WTC11 (cell line): ENCODE data around the gene PCIF1. TPM values are rescaled to one million over a fixed set of nuclear protein-coding genes. Genes with fewer than 3 reads are reported as not detected.

Experiments used
- ATAC-seq: fragments of 200-7000 bp; cut with Tn5 transposase; 2 replicates; pipeline ENCODE4 v1.10.0; 2021; ENCODE audit warnings: mild to moderate bottlenecking, moderate library complexity
- CTCF ChIA-PET: fragments of 300-600 bp; sonication (Branson Sonifier 250); formaldehyde crosslinking; loops from one replicate; lab custom pipeline; 2021; ENCODE audit warnings: antibody characterized with exemption; lab: Charles Lee
- POLR2A ChIA-PET: fragments of 350-600 bp; sonication (Branson Sonifier 250); formaldehyde crosslinking; loops from one replicate; lab custom pipeline; 2021; ENCODE audit warnings: antibody characterized with exemption; lab: Charles Lee
- DNase-seq: peaks from one replicate; pipeline ENCODE4 v3.0.0; 2021; ENCODE audit warnings: low spot score
- H3K27ac Mint-ChIP-seq: 2 replicates; pipeline ENCODE4 v1.8.0; 2021; ENCODE audit warnings: mixed read lengths
- H3K27me3 Mint-ChIP-seq: 2 replicates; pipeline ENCODE4 v1.8.0; 2021; ENCODE audit warnings: low read depth, mild to moderate bottlenecking, moderate library complexity, mixed read lengths
- H3K36me3 Mint-ChIP-seq: 2 replicates; pipeline ENCODE4 v1.8.0; 2021; ENCODE audit warnings: mixed read lengths
- H3K4me1 Mint-ChIP-seq: 2 replicates; pipeline ENCODE4 v1.8.0; 2022; ENCODE audit warnings: mixed read lengths
- H3K4me3 Mint-ChIP-seq: 2 replicates; pipeline ENCODE4 v1.8.0; 2021; ENCODE audit warnings: mild to moderate bottlenecking, moderate library complexity, mixed read lengths
- H3K9me3 Mint-ChIP-seq: 2 replicates; pipeline ENCODE4 v1.8.0; 2021; ENCODE audit warnings: mixed read lengths
- ATF1 ChIP-seq: sonication (generic); formaldehyde crosslinking; IDR thresholded peaks from 2 replicates; pipeline ENCODE4 v1.8.1; 2023; ENCODE audit warnings: mild to moderate bottlenecking, moderate library complexity, missing genetic modification reagents
- ELF4 ChIP-seq: sonication (generic); formaldehyde crosslinking; IDR thresholded peaks from 2 replicates; pipeline ENCODE4 v1.8.1; 2022; ENCODE audit warnings: low read depth, mild to moderate bottlenecking, moderate library complexity, missing genetic modification reagents
- ETV6 ChIP-seq: sonication (generic); formaldehyde crosslinking; IDR thresholded peaks from 2 replicates; pipeline ENCODE4 v1.8.1; 2022; ENCODE audit warnings: mild to moderate bottlenecking, missing genetic modification reagents
- FOXP1 ChIP-seq: sonication (generic); formaldehyde crosslinking; IDR thresholded peaks from 2 replicates; pipeline ENCODE4 v1.8.0; 2022; ENCODE audit warnings: missing genetic modification reagents, mild to moderate bottlenecking, moderate library complexity, borderline replicate concordance
- GABPB1 ChIP-seq: sonication (generic); formaldehyde crosslinking; IDR thresholded peaks from 2 replicates; pipeline ENCODE4 v1.8.1; 2023; ENCODE audit warnings: mild to moderate bottlenecking, missing genetic modification reagents
- IRF2 ChIP-seq: sonication (generic); formaldehyde crosslinking; IDR thresholded peaks from 2 replicates; pipeline ENCODE4 v1.8.0; 2022; ENCODE audit warnings: low read depth, missing genetic modification reagents, borderline replicate concordance
- MYBL2 ChIP-seq: sonication (generic); formaldehyde crosslinking; IDR thresholded peaks from 2 replicates; pipeline ENCODE4 v1.8.1; 2023; ENCODE audit warnings: mild to moderate bottlenecking, moderate library complexity, missing genetic modification reagents
- NFE2L1 ChIP-seq: sonication (generic); formaldehyde crosslinking; IDR thresholded peaks from 2 replicates; pipeline ENCODE4 v1.8.1; 2023; ENCODE audit warnings: missing genetic modification reagents
- RORB ChIP-seq: fragments of 250-450 bp; sonication (Bioruptor Pico); IDR thresholded peaks from 2 replicates; pipeline ENCODE4 v1.9.0; 2021; ENCODE audit warnings: mild to moderate bottlenecking
- SMAD4 ChIP-seq: sonication (generic); formaldehyde crosslinking; IDR thresholded peaks from 2 replicates; pipeline ENCODE4 v1.8.0; 2022; ENCODE audit warnings: mild to moderate bottlenecking, missing genetic modification reagents
- ZBTB21 ChIP-seq: sonication (generic); formaldehyde crosslinking; IDR thresholded peaks from 2 replicates; pipeline ENCODE4 v1.8.1; 2023; ENCODE audit warnings: mild to moderate bottlenecking, missing genetic modification reagents, borderline replicate concordance
- ZNF423 ChIP-seq: fragments of 250-450 bp; sonication (Bioruptor Pico); IDR thresholded peaks from 2 replicates; pipeline ENCODE4 v2.1.2; 2022; ENCODE audit warnings: mild to moderate bottlenecking, moderate library complexity
- total RNA-seq: library from RNA; stranded (reverse); gene quantifications from 3 replicates; pipeline ENCODE4 v1.2.3, GENCODE V29; 2021
- TF ChIP-seq, protein P1 (sequence below): fragments of 250-450 bp; sonication (Bioruptor Pico); IDR thresholded peaks from 2 replicates; pipeline ENCODE4 v1.8.0; 2021; ENCODE audit warnings: mild to moderate bottlenecking
- TF ChIP-seq, protein P2 (sequence below): sonication (generic); formaldehyde crosslinking; IDR thresholded peaks from 2 replicates; pipeline ENCODE4 v1.8.0; 2022; ENCODE audit warnings: mild to moderate bottlenecking, missing genetic modification reagents
- TF ChIP-seq, protein P3 (sequence below): sonication (generic); formaldehyde crosslinking; IDR thresholded peaks from 2 replicates; pipeline ENCODE4 v1.8.0; 2023; ENCODE audit warnings: mild to moderate bottlenecking, missing genetic modification reagents
- TF ChIP-seq, protein P4 (sequence below): sonication (generic); formaldehyde crosslinking; IDR thresholded peaks from 2 replicates; pipeline ENCODE4 v1.8.1; 2022; ENCODE audit warnings: mild to moderate bottlenecking, missing genetic modification reagents, moderate library complexity, borderline replicate concordance
- TF ChIP-seq, protein P5 (sequence below): sonication (generic); formaldehyde crosslinking; IDR thresholded peaks from 2 replicates; pipeline ENCODE4 v1.8.1; 2023; ENCODE audit warnings: mild to moderate bottlenecking, missing genetic modification reagents
- TF ChIP-seq, protein P6 (sequence below): fragments of 250-450 bp; sonication (Bioruptor Pico); IDR thresholded peaks from 2 replicates; pipeline ENCODE4 v1.9.0; 2021; ENCODE audit warnings: mild to moderate bottlenecking
- TF ChIP-seq, protein P7 (sequence below): sonication (generic); formaldehyde crosslinking; IDR thresholded peaks from 2 replicates; pipeline ENCODE4 v1.8.1; 2023; ENCODE audit warnings: mild to moderate bottlenecking, missing genetic modification reagents, moderate library complexity
- TF ChIP-seq, protein P8 (sequence below): sonication (generic); formaldehyde crosslinking; IDR thresholded peaks from 2 replicates; pipeline ENCODE4 v1.8.0; 2022; ENCODE audit warnings: mild to moderate bottlenecking, missing genetic modification reagents
- TF ChIP-seq, protein P9 (sequence below): fragments of 250-450 bp; sonication (Bioruptor Pico); IDR thresholded peaks from 2 replicates; pipeline ENCODE4 v2.1.2; 2022; ENCODE audit warnings: mild to moderate bottlenecking, moderate library complexity
- TF ChIP-seq, protein P10 (sequence below): sonication (generic); formaldehyde crosslinking; conservative IDR thresholded peaks from 2 replicates; pipeline ENCODE4 v1.8.1; 2022; ENCODE audit warnings: mild to moderate bottlenecking, missing genetic modification reagents

The PCIF1 gene
- total RNA-seq, 1 experiment from 2014 or later = 42.2 TPM

DNA sequence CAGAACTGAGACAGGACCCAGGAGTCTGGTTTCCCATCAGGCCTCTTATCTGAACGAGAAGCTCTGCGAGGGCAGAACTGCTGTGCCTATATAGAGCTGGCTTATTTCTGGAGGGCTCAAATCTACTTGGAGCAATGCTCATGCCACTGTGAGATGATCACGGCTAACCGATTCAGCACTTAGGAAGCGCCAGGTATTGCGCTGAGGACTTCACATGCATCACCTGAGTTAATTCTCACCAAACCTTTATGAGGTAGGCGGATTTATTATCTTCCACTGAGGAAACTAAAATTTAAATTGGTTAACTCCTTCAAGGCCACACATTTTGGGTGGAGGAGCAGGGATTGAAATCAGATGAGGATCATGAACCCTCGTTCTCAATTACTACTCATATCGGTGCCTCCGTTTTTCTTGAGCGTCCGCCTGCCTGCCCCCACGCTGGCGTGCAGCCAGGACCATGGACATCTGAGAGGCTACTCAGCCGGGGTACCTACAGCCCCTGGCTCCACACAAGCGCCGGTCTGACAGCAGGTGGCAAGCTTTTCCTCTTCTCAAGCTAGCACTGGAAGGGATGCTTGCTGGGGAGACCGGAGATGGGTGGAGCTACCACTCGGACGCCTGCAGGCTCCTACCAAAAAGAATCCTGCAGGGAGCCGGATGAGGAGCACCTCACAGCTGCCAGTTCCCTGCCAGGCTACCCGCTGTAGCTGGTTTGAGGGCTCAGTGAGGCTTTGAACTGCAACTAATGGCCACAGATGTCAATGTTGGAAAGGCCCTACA is 1.0 kb upstream of the PCIF1 start:
- peak overlapping the region; percentile 100 for H3K27ac Mint-ChIP-seq
- H3K4me3 Mint-ChIP-seq = peak overlapping the region; percentile 96
- no peaks in the 10 kb centered on the region for H3K9me3 Mint-ChIP-seq
- CTCF ChIA-PET = interaction anchor here (0.6 to 2.7 kb wide), 22 partner anchors 10 to 570 kb away, joined by 3 to 21 read pairs (median 4); partner anchors contain the start of genes CTSA, NEURL2, PLTP and SYS1
- peaks cover 38% of the 10 kb centered on the region for H3K4me1 Mint-ChIP-seq
- peaks cover 14% of the 10 kb centered on the region for H3K36me3 Mint-ChIP-seq
- DNase-seq = peak; percentile 86
- POLR2A ChIA-PET = interaction anchor here (0.7 to 3.4 kb wide), 17 partner anchors 8 to 134 kb away, joined by 3 to 43 read pairs (median 4); partner anchors contain the start of genes CTSA, NEURL2, PLTP and SNX21
- peak; percentile 66 for ATAC-seq
- no peaks in the 10 kb centered on the region for H3K27me3 Mint-ChIP-seq
- TF ChIP-seq, protein P1, sequence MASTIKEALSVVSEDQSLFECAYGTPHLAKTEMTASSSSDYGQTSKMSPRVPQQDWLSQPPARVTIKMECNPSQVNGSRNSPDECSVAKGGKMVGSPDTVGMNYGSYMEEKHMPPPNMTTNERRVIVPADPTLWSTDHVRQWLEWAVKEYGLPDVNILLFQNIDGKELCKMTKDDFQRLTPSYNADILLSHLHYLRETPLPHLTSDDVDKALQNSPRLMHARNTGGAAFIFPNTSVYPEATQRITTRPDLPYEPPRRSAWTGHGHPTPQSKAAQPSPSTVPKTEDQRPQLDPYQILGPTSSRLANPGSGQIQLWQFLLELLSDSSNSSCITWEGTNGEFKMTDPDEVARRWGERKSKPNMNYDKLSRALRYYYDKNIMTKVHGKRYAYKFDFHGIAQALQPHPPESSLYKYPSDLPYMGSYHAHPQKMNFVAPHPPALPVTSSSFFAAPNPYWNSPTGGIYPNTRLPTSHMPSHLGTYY = no peak
- TF ChIP-seq, protein P2, sequence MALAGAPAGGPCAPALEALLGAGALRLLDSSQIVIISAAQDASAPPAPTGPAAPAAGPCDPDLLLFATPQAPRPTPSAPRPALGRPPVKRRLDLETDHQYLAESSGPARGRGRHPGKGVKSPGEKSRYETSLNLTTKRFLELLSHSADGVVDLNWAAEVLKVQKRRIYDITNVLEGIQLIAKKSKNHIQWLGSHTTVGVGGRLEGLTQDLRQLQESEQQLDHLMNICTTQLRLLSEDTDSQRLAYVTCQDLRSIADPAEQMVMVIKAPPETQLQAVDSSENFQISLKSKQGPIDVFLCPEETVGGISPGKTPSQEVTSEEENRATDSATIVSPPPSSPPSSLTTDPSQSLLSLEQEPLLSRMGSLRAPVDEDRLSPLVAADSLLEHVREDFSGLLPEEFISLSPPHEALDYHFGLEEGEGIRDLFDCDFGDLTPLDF (CRISPR knock-in tag) = no peak
- TF ChIP-seq, protein P3, sequence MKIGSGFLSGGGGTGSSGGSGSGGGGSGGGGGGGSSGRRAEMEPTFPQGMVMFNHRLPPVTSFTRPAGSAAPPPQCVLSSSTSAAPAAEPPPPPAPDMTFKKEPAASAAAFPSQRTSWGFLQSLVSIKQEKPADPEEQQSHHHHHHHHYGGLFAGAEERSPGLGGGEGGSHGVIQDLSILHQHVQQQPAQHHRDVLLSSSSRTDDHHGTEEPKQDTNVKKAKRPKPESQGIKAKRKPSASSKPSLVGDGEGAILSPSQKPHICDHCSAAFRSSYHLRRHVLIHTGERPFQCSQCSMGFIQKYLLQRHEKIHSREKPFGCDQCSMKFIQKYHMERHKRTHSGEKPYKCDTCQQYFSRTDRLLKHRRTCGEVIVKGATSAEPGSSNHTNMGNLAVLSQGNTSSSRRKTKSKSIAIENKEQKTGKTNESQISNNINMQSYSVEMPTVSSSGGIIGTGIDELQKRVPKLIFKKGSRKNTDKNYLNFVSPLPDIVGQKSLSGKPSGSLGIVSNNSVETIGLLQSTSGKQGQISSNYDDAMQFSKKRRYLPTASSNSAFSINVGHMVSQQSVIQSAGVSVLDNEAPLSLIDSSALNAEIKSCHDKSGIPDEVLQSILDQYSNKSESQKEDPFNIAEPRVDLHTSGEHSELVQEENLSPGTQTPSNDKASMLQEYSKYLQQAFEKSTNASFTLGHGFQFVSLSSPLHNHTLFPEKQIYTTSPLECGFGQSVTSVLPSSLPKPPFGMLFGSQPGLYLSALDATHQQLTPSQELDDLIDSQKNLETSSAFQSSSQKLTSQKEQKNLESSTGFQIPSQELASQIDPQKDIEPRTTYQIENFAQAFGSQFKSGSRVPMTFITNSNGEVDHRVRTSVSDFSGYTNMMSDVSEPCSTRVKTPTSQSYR (CRISPR knock-in tag) = no peak
- TF ChIP-seq NFE2L1 (CRISPR knock-in tag) = no peak
- TF ChIP-seq, protein P4, sequence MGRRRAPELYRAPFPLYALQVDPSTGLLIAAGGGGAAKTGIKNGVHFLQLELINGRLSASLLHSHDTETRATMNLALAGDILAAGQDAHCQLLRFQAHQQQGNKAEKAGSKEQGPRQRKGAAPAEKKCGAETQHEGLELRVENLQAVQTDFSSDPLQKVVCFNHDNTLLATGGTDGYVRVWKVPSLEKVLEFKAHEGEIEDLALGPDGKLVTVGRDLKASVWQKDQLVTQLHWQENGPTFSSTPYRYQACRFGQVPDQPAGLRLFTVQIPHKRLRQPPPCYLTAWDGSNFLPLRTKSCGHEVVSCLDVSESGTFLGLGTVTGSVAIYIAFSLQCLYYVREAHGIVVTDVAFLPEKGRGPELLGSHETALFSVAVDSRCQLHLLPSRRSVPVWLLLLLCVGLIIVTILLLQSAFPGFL (CRISPR knock-in tag) = no peak
- TF ChIP-seq FOXP1 (CRISPR knock-in tag) = no peak
- TF ChIP-seq SMAD4 (CRISPR knock-in tag) = no peak
- TF ChIP-seq, protein P5, sequence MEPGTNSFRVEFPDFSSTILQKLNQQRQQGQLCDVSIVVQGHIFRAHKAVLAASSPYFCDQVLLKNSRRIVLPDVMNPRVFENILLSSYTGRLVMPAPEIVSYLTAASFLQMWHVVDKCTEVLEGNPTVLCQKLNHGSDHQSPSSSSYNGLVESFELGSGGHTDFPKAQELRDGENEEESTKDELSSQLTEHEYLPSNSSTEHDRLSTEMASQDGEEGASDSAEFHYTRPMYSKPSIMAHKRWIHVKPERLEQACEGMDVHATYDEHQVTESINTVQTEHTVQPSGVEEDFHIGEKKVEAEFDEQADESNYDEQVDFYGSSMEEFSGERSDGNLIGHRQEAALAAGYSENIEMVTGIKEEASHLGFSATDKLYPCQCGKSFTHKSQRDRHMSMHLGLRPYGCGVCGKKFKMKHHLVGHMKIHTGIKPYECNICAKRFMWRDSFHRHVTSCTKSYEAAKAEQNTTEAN (CRISPR knock-in tag) = no peak
- TF ChIP-seq, protein P6, sequence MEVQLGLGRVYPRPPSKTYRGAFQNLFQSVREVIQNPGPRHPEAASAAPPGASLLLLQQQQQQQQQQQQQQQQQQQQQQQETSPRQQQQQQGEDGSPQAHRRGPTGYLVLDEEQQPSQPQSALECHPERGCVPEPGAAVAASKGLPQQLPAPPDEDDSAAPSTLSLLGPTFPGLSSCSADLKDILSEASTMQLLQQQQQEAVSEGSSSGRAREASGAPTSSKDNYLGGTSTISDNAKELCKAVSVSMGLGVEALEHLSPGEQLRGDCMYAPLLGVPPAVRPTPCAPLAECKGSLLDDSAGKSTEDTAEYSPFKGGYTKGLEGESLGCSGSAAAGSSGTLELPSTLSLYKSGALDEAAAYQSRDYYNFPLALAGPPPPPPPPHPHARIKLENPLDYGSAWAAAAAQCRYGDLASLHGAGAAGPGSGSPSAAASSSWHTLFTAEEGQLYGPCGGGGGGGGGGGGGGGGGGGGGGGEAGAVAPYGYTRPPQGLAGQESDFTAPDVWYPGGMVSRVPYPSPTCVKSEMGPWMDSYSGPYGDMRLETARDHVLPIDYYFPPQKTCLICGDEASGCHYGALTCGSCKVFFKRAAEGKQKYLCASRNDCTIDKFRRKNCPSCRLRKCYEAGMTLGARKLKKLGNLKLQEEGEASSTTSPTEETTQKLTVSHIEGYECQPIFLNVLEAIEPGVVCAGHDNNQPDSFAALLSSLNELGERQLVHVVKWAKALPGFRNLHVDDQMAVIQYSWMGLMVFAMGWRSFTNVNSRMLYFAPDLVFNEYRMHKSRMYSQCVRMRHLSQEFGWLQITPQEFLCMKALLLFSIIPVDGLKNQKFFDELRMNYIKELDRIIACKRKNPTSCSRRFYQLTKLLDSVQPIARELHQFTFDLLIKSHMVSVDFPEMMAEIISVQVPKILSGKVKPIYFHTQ (CRISPR knock-in tag) = 0 out of 2 replicates have a peak, but pooled peaks have one; percentile 19
- TF ChIP-seq, protein P7, sequence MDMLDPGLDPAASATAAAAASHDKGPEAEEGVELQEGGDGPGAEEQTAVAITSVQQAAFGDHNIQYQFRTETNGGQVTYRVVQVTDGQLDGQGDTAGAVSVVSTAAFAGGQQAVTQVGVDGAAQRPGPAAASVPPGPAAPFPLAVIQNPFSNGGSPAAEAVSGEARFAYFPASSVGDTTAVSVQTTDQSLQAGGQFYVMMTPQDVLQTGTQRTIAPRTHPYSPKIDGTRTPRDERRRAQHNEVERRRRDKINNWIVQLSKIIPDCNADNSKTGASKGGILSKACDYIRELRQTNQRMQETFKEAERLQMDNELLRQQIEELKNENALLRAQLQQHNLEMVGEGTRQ = 0 out of 2 replicates have a peak, but pooled peaks have one; percentile 33
- TF ChIP-seq, protein P8, sequence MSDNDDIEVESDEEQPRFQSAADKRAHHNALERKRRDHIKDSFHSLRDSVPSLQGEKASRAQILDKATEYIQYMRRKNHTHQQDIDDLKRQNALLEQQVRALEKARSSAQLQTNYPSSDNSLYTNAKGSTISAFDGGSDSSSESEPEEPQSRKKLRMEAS (CRISPR knock-in tag) = 0 out of 2 replicates have a peak, but pooled peaks have one; percentile 14
- TF ChIP-seq, protein P9, sequence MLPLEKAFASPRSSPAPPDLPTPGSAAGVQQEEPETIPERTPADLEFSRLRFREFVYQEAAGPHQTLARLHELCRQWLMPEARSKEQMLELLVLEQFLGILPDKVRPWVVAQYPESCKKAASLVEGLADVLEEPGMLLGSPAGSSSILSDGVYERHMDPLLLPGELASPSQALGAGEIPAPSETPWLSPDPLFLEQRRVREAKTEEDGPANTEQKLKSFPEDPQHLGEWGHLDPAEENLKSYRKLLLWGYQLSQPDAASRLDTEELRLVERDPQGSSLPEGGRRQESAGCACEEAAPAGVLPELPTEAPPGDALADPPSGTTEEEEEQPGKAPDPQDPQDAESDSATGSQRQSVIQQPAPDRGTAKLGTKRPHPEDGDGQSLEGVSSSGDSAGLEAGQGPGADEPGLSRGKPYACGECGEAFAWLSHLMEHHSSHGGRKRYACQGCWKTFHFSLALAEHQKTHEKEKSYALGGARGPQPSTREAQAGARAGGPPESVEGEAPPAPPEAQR (CRISPR knock-in tag) = no peak
- TF ChIP-seq ZBTB21 (CRISPR knock-in tag) = no peak
- no peak for TF ChIP-seq IRF2 (CRISPR knock-in tag)
- no peak for TF ChIP-seq ELF4 (CRISPR knock-in tag)
- no peak; the same call in 1 of the 2 replicates for TF ChIP-seq GABPB1 (CRISPR knock-in tag)
- TF ChIP-seq ZNF423 (CRISPR knock-in tag) = no peak
- TF ChIP-seq, protein P10, sequence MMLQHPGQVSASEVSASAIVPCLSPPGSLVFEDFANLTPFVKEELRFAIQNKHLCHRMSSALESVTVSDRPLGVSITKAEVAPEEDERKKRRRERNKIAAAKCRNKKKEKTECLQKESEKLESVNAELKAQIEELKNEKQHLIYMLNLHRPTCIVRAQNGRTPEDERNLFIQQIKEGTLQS = no peak
- no peak for TF ChIP-seq MYBL2 (CRISPR knock-in tag)
- no peak for TF ChIP-seq RORB
- no peak for TF ChIP-seq ATF1 (CRISPR knock-in tag)
- TF ChIP-seq ETV6 (CRISPR knock-in tag) = peak; percentile 53; the same call in 1 of the 2 replicates
